Upper lobe of left lung (tissue), 4 donors: ENCODE measurements around the gene ATG4A.

Source experiments
- CTCF ChIP-seq, 6 experiments: fragments of 450-650 bp in 4 of 6; fragments of 200-600 bp in 2 of 6; sonication (generic) in 2 of 6; IDR thresholded peaks; one replicate each; pipeline ENCODE4 v1.5.1; 2016 to 2019; ENCODE audit warnings: antibody characterized with exemption in 6 of 6
- POLR2A ChIP-seq, 4 donors: fragments of 450-650 bp; IDR thresholded peaks; one replicate each; pipeline ENCODE4 v1.5.1; 2016 to 2017; ENCODE audit warnings: antibody characterized with exemption in 4 of 4, mild to moderate bottlenecking in 2 of 4
- POLR2AphosphoS5 ChIP-seq, 2 donors: sonication (generic); formaldehyde crosslinking; IDR thresholded peaks; one replicate each; pipeline ENCODE4 v1.5.1; 2017; ENCODE audit warnings: antibody characterized with exemption in 2 of 2

GRCh38 chrX:108171671-108172070, 80.1 kb downstream of the ATG4A start:
- no peak for TF ChIP-seq CTCF (IDR thresholded peaks at IDR 0.05)
- no peak for TF ChIP-seq POLR2A (IDR thresholded peaks at IDR 0.05)
- no peak for TF ChIP-seq POLR2AphosphoS5 (IDR thresholded peaks at IDR 0.05)
